Measurements from ENCODE around the gene EHBP1.
A peak's percentile ranks its signal among the peaks of the same experiment; 100 is the strongest.

Gene EHBP1

GRCh38 chr2:62705007-62705829, at the start of gene EHBP1:
Gene EHBP1, plus strand, starts transcription at chr2:62705713. Its CDS starts 1,479 bp downstream, at chr2:62707192.
- DNase-seq: peak; percentile 99 to 100 (median 100)

GRCh38 chr2:62657783-62658182, 47.7 kb upstream of the EHBP1 start:
- no peak for DNase-seq

GRCh38 chr2:62658891-62659290, 46.6 kb upstream of the EHBP1 start:
- no peak for DNase-seq

- peak in 1 of 3 donors; percentile 5 for DNase-seq
These were observed 45.4 kb upstream of the EHBP1 start for GRCh38 chr2:62660087-62660486.

DNA sequence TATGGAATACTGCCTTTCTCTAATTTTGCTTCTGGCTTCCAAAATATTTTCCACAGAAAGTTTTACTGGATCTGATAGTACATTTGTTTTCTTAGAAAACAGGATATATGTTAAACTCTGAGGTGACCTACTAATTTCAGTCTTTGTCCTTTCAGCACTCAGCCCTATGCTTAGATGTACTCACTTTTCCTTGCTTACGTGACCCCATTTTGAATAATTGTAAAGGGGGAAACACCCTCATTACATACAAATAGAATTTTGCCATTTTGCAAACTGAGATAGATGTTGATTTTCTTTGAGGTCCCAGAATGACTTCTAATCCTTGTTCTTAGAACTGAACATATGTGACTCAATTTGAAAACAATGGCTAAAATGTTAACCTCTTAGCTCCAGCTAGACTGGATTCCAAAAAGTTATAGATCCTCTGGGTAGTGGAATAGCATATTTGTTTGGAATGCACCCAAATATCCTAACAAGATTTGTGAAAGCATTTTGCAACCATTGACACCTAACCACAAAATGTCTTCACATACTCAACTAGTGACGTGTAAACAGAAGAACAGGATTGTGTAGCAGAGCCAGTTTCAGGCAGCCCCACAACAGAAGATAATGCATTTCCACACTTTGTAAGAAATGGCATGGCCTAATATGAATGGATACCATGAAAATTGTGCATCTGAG, 44.8 kb upstream of the EHBP1 start:
- DNase-seq: no peak

GRCh38 chr2:62661263-62661635, 44.3 kb upstream of the EHBP1 start:
- no peak for DNase-seq

DNA sequence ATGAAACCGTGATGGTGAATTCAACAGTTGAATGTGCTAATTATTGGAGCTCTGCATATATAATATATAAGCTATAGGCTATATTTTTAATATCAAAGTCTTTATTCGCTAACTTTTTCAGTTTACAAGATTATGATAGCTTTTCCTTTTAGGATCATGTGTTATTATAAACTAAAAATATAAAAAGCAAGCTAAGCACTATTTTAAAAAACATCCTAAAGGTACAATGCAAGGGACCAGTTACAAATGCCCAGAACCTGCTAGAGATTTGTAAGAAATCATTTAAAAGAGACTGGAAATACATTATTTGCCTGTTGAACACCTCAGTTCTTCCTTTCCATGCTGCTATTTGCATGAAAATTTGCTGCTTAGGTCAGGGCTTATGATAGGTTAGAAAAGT, 43.4 kb upstream of the EHBP1 start:
- DNase-seq: no peak

DNA sequence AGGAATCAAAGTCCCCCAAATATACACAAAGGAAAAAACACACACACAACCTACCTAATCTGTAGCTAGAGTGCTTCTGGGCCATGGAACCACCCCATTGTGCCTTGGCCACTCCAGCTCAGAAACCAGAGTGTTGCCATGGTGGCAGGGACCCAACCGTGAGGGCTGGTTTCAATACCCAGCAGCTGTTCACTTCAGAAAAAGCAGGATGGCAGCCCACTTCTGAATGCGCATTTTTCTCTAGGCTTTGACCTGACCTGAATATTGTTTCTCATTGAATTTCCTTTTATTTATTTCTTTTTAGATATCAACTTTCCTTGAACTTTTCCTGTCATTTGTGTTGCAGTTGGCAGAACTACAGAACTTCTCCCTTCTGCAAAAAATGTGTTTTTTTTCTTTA, 43.0 kb upstream of the EHBP1 start:
- no peak for DNase-seq

DNA sequence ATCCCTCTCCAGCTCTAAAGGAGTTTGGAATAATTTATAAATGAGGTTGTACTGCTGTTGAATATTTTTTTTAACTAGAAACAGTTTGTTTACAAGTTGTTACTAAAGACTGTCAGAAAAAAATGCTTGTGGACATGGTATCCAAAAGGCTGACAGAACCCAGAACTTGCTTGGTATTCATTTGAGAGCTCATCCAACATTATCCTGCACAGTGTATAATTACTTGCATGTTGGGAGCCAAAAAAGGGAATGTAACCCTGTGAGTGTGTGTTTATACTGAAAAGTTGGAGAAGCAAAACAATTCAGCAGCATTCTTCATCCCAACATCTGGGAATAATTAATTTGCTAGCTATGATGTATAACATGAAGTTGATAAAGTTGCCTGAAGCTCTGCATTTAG, 42.1 kb upstream of the EHBP1 start:
- no peak for DNase-seq

GRCh38 chr2:62663920-62664795, 41.4 kb upstream of the EHBP1 start:
- DNase-seq: no peak

GRCh38 chr2:62665446-62665845, 40.1 kb upstream of the EHBP1 start:
- DNase-seq: no peak

- no peak for DNase-seq
These were observed 36.3 kb upstream of the EHBP1 start for GRCh38 chr2:62669180-62669579.

GRCh38 chr2:62672601-62673000, 32.9 kb upstream of the EHBP1 start:
- DNase-seq: no peak

DNA sequence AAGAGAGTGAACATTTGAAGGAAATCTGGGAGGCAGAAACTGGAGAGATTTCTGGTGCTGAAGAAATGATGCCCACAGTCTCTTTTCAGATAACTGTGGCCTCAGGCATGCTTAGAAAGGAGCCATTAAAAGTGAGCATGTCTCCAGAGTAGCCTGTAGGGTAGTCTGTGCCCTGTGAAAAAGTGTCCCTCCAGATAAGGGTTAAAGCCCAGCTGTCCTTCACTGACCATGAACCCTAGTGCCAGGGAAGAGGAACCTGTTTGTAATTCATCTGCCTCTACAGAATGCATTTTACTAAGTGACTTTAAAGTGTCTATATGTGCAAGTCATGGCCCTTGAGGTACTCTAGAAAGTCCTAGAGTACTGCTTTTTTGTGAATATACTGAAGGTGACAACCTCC, 30.5 kb upstream of the EHBP1 start:
- DNase-seq: no peak

- DNase-seq: no peak
These were observed 20.3 kb upstream of the EHBP1 start for GRCh38 chr2:62685256-62685655.

- DNase-seq: peak in 2 of 3 donors; percentile 5 to 28
These were observed 19.4 kb upstream of the EHBP1 start for GRCh38 chr2:62686012-62686685.

DNA sequence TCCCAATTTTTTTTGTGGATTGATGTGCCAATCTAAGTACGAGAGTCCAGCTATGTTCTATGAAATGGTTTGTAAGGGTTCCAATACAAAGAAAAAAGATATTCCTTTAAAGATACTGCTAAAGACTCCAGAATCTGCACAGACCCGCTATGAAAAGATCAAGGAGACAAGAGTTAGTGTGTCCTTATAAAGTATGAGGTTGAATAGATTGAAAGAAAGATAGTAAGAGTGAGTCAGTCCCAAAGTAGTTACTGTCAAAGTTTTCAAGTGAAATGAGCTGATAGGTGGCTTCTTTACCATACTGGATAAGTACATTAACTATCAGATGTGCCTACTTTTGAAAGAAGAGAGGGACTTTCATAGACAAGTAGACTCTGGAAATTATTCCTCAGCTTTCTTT, 17.9 kb upstream of the EHBP1 start:
- no peak for DNase-seq

DNA sequence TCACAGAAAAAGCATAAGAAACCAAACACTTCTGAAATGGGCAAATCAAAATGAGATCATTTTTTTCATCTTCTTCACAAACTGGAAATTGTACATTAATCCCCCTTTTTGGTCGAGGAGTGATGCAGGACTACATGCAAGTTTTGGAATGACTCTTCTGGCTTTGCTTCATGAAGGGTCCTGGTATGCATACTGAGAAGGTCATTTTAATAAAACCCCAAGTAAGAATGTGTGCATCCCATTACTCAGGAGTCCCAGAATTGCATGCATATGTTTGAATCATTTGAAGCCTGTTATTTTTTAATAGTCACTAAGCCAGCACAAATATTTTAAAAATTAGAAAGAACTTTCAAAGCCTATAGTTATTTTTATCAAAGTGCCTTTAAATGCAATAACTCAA, 16.7 kb upstream of the EHBP1 start:
- no peak for DNase-seq

GRCh38 chr2:62691186-62691585, 14.3 kb upstream of the EHBP1 start:
- no peak for DNase-seq

- no peak for DNase-seq
These were observed 13.3 kb upstream of the EHBP1 start for GRCh38 chr2:62692225-62692624.

DNA sequence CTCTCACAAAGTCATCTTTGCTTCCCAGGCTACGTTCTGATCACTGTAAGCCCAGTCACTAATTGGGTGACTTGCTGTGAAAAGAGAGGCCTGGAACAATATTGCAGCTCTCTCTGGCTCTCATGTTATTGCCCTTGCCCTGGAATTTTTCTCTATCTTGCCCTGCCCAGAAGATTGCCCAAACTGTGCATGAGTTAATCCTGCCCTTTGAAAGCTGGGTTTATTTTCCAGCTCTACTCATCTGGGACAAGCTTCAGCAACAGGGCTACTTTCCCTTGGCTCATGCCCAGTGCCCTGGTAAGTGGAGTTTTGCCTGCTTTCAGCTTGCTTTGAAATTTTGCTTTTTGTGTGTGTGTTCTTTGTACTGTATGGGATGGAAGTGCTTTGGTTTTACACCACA, 6.9 kb upstream of the EHBP1 start:
- DNase-seq: no peak

DNA sequence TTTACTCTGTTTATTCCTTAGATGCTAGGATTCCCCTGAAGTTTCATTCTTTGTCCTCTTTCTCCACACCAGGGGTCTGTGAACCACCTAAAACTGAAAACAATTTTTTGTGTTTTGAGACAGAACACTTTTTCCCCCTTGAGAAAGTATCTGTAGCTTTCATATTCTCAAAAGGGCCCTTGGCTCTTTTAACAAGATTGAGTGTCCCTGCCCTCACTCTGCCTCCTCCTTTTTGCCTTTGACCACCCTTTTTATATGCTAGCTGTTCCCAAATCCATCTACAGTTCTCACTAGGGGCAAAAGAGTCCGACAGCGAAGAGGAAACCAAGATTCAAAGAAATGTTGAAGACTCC, 883 bp upstream of the EHBP1 start:
- no peak for DNase-seq
